ENCODE measurements around the gene GYG2. TPM values are rescaled to one million over a fixed set of nuclear protein-coding genes. Genes with fewer than 3 reads are reported as not detected.

Gene GYG2
- total RNA-seq, 1 experiment from 2014 or later, result not detected

- intact Hi-C loops (cut with micrococcal nuclease), result no loop called here
- Histone ChIP-seq H3K9me2 (ENCODE audit: insufficient read depth) (no peaks in the 10 kb centered on the region), H3K4me1 (ENCODE audit: control insufficient read depth in 1 of 2, insufficient read depth in 2 of 2, low read length in 2 of 2) (peaks cover 3 to 21% of the 10 kb centered on the region in 2 experiments), H3K36me3 (ENCODE audit: control insufficient read depth in 1 of 2, insufficient read depth in 2 of 2, low read length in 2 of 2) (no peaks in the 10 kb centered on the region), H2AFZ (ENCODE audit: low read depth, low read length, poor library complexity, severe bottlenecking) (no peak overlapping the region), H3K27me3 (ENCODE audit: insufficient read depth, low read length) (no peaks in the 10 kb centered on the region), H4K20me1 (ENCODE audit: insufficient read depth) (no peaks in the 10 kb centered on the region), H3K4me3 (replicated peaks in 1 of 2; ENCODE audit: low read depth in 1 of 2, low read length in 2 of 2) (no peak overlapping the region), H3K79me2 (ENCODE audit: insufficient read depth, low read length) (no peaks in the 10 kb centered on the region), H3K9ac (ENCODE audit: low read length) (no peak overlapping the region), H3K4me2 (ENCODE audit: low read length) (no peak overlapping the region), H3K9me3 (ENCODE audit: control insufficient read depth in 1 of 2, insufficient read depth in 1 of 2, low read depth in 1 of 2, low read length in 2 of 2) (no peaks in the 10 kb centered on the region), H3K27ac (ENCODE audit: low read depth, low read length) (no peak overlapping the region)
- no peak for TF ChIP-seq EGR1 (IDR thresholded peaks at IDR 0.05; ENCODE audit: low read depth)
- no peak for TF ChIP-seq SP1 (IDR thresholded peaks at IDR 0.05; ENCODE audit: low read depth)
- no peak for TF ChIP-seq ZFX (IDR thresholded peaks at IDR 0.05)
- no peak for TF ChIP-seq CEBPB (IDR thresholded peaks at IDR 0.05; ENCODE audit: low read depth)
- no peak for TF ChIP-seq RAD21 (IDR thresholded peaks at IDR 0.05; ENCODE audit: low read depth)
- no peak for TF ChIP-seq MAX (IDR thresholded peaks at IDR 0.05)
- no peak for TF ChIP-seq EZH2phosphoT487 (IDR thresholded peaks at IDR 0.05; ENCODE audit: borderline replicate concordance)
- TF ChIP-seq REST (IDR thresholded peaks at IDR 0.05; ENCODE audit: low read depth), result no peak
- TF ChIP-seq ELF1 (IDR thresholded peaks at IDR 0.05; ENCODE audit: borderline replicate concordance, low read depth), result no peak
- no peak for TF ChIP-seq ZBTB33 (IDR thresholded peaks at IDR 0.05; ENCODE audit: extremely low read depth, insufficient replicate concordance, low read length)
- no peak for TF ChIP-seq ZNF274 (IDR thresholded peaks at IDR 0.05; ENCODE audit: low read depth, low read length)
- no peak for TF ChIP-seq YY1 (IDR thresholded peaks at IDR 0.05; ENCODE audit: extremely low read depth, insufficient replicate concordance, low read depth, low read length)
- TF ChIP-seq POLR2A (IDR thresholded peaks at IDR 0.05; ENCODE audit: borderline replicate concordance, extremely low read depth, insufficient read depth, insufficient read length), result no peak
- TF ChIP-seq EZH2 (IDR thresholded peaks at IDR 0.05), result no peak
- no peak for TF ChIP-seq CTCF (IDR thresholded peaks at IDR 0.05 in 2 of 3, conservative IDR thresholded peaks at IDR 0.05 in 1 of 3; ENCODE audit: borderline replicate concordance in 1 of 3, insufficient read depth in 1 of 3, low read depth in 2 of 3, low read length in 2 of 3)
- no peak for TF ChIP-seq JUND (IDR thresholded peaks at IDR 0.05)
- ATAC-seq (no peak), DNase-seq (ENCODE audit: low read depth, low spot score) (no peak)
- POLR2A ChIA-PET, result no interaction called here
- no TSS peak for BruUV-seq (replicated peaks)
- RAD21 ChIA-PET (ENCODE audit: low non-redundant PET in 1 of 2, low total read pairs in 2 of 2, uncharacterized antibody in 2 of 2, unreplicated experiment in 2 of 2), result no interaction called here
- CTCF ChIA-PET, result no interaction called here
Measured at GRCh38 chrX:2801223-2801622, 27.5 kb upstream of the GYG2 start.

Measured in HCT116 (cell line).